AG04450 (cell line): ENCODE data around the gene TBPL2. TPM values are rescaled to one million over a fixed set of nuclear protein-coding genes. Genes with fewer than 3 reads are reported as not detected.
"Not testable (repeated sequence)": the region's sequence is repeated elsewhere in the genome, so short reads cannot be mapped to it uniquely, and the experiment has no call there.

Experiments used
- CTCF ChIA-PET: fragments of 300-600, 350-600 bp; formaldehyde crosslinking; extraction: SDS; loops from one replicate; lab custom pipeline; 2022; ENCODE audit warnings: antibody characterized with exemption, inconsistent platforms; lab: Charles Lee
- POLR2A ChIA-PET: fragments of 350-600 bp; formaldehyde crosslinking; extraction: SDS; loops from one replicate; lab custom pipeline; 2021; ENCODE audit warnings: antibody characterized with exemption, inconsistent platforms; lab: Yijun Ruan, JAX
- DNase-seq: peaks from one replicate; pipeline ENCODE4 v3.0.0-alpha.2; 2011; ENCODE audit warnings: low read depth, low spot score
- H3K27ac ChIP-seq: one replicate; pipeline ENCODE4 v1.5.1; 2012; ENCODE audit warnings: low read depth, low read length, control low read depth
- H3K27me3 ChIP-seq: one replicate; pipeline ENCODE4 v1.6.0; 2012; ENCODE audit warnings: low read length; ENCODE audit not compliant: control insufficient read depth, insufficient read depth
- H3K4me3 ChIP-seq: 2 replicates; pipeline ENCODE4 v1.5.1; 2011; ENCODE audit warnings: mild to moderate bottlenecking, low read depth, low read length, control low read depth
- H3K9me3 ChIP-seq: 2 replicates; pipeline ENCODE4 v1.5.1; 2012; ENCODE audit warnings: low read length; ENCODE audit not compliant: control insufficient read depth, insufficient read depth
- CTCF ChIP-seq: IDR thresholded peaks from 2 replicates; pipeline ENCODE4 v1.5.1; 2011; ENCODE audit warnings: low read depth, low read length, control low read depth, inconsistent platforms
- polyA plus RNA-seq: library from polyadenylated mRNA; depleted of rRNA; stranded (reverse); fragments of >200 nt; gene quantifications from 2 replicates; pipeline ENCODE4 v1.2.3, GENCODE V29; 2011

The TBPL2 gene
- polyA plus RNA-seq, 1 experiment, result not detected

- H3K4me3 ChIP-seq, result no peak overlapping the region
- no peaks in the 10 kb centered on the region for H3K9me3 ChIP-seq
- DNase-seq, result no peak
- no peak overlapping the region for H3K27ac ChIP-seq
- no peaks in the 10 kb centered on the region for H3K27me3 ChIP-seq
- no peak for TF ChIP-seq CTCF
- ChIA-PET CTCF (interaction anchor here (1.1 kb wide), 1 partner anchor 115 kb away, joined by 3 read pairs; no protein-coding TSS in a partner anchor), POLR2A (no interaction called here)
Measured at GRCh38 chr14:55387121-55387520, 53.3 kb downstream of the TBPL2 start.

- TF ChIP-seq CTCF, result no peak
- H3K27ac ChIP-seq, result no peak overlapping the region
- no peak overlapping the region for H3K4me3 ChIP-seq
- no peaks in the 10 kb centered on the region for H3K27me3 ChIP-seq
- ChIA-PET CTCF (no interaction called here), POLR2A (no interaction called here)
- no peak for DNase-seq
- H3K9me3 ChIP-seq, result no peaks in the 10 kb centered on the region
Measured at GRCh38 chr14:55386037-55386808, 54.2 kb downstream of the TBPL2 start.

GRCh38 chr14:55384536-55384935 is 55.9 kb downstream of the TBPL2 start:
- TF ChIP-seq CTCF, result no peak
- Histone ChIP-seq H3K27me3 (no peaks in the 10 kb centered on the region), H3K27ac (no peak overlapping the region), H3K9me3 (no peaks in the 10 kb centered on the region), H3K4me3 (no peak overlapping the region)
- CTCF ChIA-PET, result interaction anchor here (0.6 to 1.6 kb wide), 3 partner anchors 114 to 175 kb away, joined by 3 to 6 read pairs (median 4); no protein-coding TSS in a partner anchor
- no peak for DNase-seq
- POLR2A ChIA-PET, result no interaction called here

- Histone ChIP-seq H3K27ac (peak overlapping the region; percentile 22), H3K9me3 (no peaks in the 10 kb centered on the region), H3K27me3 (no peaks in the 10 kb centered on the region), H3K4me3 (no peak overlapping the region)
- no peak for DNase-seq
- POLR2A ChIA-PET, result interaction anchor here (1.3 kb wide), 1 partner anchor 16 kb away, joined by 4 read pairs; no protein-coding TSS in a partner anchor
- TF ChIP-seq CTCF, result no peak
- CTCF ChIA-PET, result interaction anchor here (0.6 to 1.6 kb wide), 4 partner anchors 111 to 174 kb away, joined by 3 to 6 read pairs (median 4); no protein-coding TSS in a partner anchor
Measured at GRCh38 chr14:55383541-55384140, 56.8 kb downstream of the TBPL2 start.

- H3K4me3 ChIP-seq, H3K9me3 ChIP-seq, H3K27ac ChIP-seq, H3K27me3 ChIP-seq, DNase-seq: not testable (repeated sequence)
- ChIA-PET POLR2A (interaction anchor here (0.6 to 1.3 kb wide), 2 partner anchors 16 to 117 kb away, joined by 3 to 4 read pairs; no protein-coding TSS in a partner anchor), CTCF (interaction anchor here (0.8 to 1.6 kb wide), 4 partner anchors 29 to 113 kb away, joined by 3 to 6 read pairs (median 4); no protein-coding TSS in a partner anchor)
Measured at GRCh38 chr14:55383056-55383466, 57.4 kb downstream of the TBPL2 start.
